Measurements from ENCODE around the gene KISS1R.
"Not testable (repeated sequence)": the region's sequence is repeated elsewhere in the genome, so short reads cannot be mapped to it uniquely, and the experiment has no call there.

Gene KISS1R

GRCh38 chr19:876780-877314, 40.3 kb upstream of the KISS1R start:
- DNase-seq (ENCODE audit: low read depth), result no peak
- no peak for TF ChIP-seq CTCF (conservative IDR thresholded peaks at IDR 0.05; ENCODE audit: control insufficient read depth, insufficient read depth, low read depth, low read length)
- no peak overlapping the region for H3K4me3 ChIP-seq (ENCODE audit: control insufficient read depth, low read depth, low read length)

GRCh38 chr19:877992-878660, 39.0 kb upstream of the KISS1R start:
- not testable (repeated sequence) for H3K4me3 ChIP-seq (ENCODE audit: control insufficient read depth, low read depth, low read length); DNase-seq (ENCODE audit: low read depth)

GRCh38 chr19:878751-879561, 38.2 kb upstream of the KISS1R start:
- not testable (repeated sequence) for H3K4me3 ChIP-seq (ENCODE audit: control insufficient read depth, low read depth, low read length); DNase-seq (ENCODE audit: low read depth)

- no peak overlapping the region for H3K4me3 ChIP-seq (ENCODE audit: control insufficient read depth, low read depth, low read length)
- no peak for TF ChIP-seq CTCF (conservative IDR thresholded peaks at IDR 0.05; ENCODE audit: control insufficient read depth, insufficient read depth, low read depth, low read length)
- no peak for DNase-seq (ENCODE audit: low read depth)
These were observed 37.3 kb upstream of the KISS1R start for GRCh38 chr19:879711-880438.

- H3K4me3 ChIP-seq (ENCODE audit: control insufficient read depth, low read depth, low read length), result no peak overlapping the region
- no peak for DNase-seq (ENCODE audit: low read depth)
- no peak for TF ChIP-seq CTCF (conservative IDR thresholded peaks at IDR 0.05; ENCODE audit: control insufficient read depth, insufficient read depth, low read depth, low read length)
These were observed 35.6 kb upstream of the KISS1R start for GRCh38 chr19:881385-882071.

DNA sequence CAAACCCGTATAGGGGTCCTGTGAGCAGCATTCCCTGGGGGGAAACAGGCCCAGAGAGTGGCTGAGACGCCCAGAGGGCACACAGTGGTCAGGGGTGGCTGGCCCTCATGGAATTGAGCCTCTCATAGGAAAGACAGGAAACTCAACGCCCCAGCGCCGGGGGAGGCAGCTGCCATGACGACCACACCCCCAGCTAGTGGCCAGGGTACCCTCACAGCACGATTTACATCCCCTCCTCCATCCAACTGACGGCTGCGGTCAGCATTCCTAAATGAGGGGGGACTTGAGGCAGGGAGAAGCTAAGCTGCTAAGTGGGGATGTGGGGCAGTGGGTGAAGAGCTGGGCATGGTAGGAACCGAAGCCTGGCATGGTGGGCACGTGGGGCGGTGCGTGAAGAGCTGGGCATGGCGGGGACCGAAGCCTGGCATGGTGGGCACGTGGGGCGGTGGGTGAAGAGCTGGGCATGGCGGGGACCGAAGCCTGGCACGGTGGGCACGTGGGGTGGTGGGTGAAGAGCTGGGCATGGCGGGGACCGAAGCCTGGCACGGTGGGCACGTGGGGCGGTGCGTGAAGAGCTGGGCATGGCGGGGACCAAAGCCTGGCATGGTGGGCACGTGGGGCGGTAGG, 34.1 kb upstream of the KISS1R start:
- no peak for TF ChIP-seq CTCF (conservative IDR thresholded peaks at IDR 0.05; ENCODE audit: control insufficient read depth, insufficient read depth, low read depth, low read length)
- H3K4me3 ChIP-seq (ENCODE audit: control insufficient read depth, low read depth, low read length), result no peak overlapping the region
- DNase-seq (ENCODE audit: low read depth), result no peak

GRCh38 chr19:883661-884211, 33.4 kb upstream of the KISS1R start:
- TF ChIP-seq CTCF (conservative IDR thresholded peaks at IDR 0.05; ENCODE audit: control insufficient read depth, insufficient read depth, low read depth, low read length), result no peak
- no peak for DNase-seq (ENCODE audit: low read depth)
- no peak overlapping the region for H3K4me3 ChIP-seq (ENCODE audit: control insufficient read depth, low read depth, low read length)
